NT2/D1 (cell line): ENCODE data around the gene FAM83D.

ENCODE experiments used
- DNase-seq: peaks from one replicate; pipeline ENCODE4 v3.0.0-alpha.2; 2011; ENCODE audit warnings: low read depth, low spot score
- H3K27me3 ChIP-seq: 2 replicates; pipeline ENCODE4 v1.6.0; 2011; ENCODE audit warnings: mild to moderate bottlenecking; ENCODE audit not compliant: insufficient read length, insufficient read depth
- H3K36me3 ChIP-seq: 2 replicates; pipeline ENCODE4 v1.6.1; 2011; ENCODE audit warnings: mild to moderate bottlenecking, low read length, mixed read lengths; ENCODE audit not compliant: insufficient read depth, insufficient read length
- H3K4me1 ChIP-seq: 2 replicates; pipeline ENCODE4 v1.5.1; 2011; ENCODE audit not compliant: insufficient read depth, insufficient read length
- H3K4me3 ChIP-seq: 2 replicates; pipeline ENCODE4 v1.5.1; 2011; ENCODE audit warnings: low read depth; ENCODE audit not compliant: insufficient read length
- H3K9ac ChIP-seq: 2 replicates; pipeline ENCODE4 v1.6.0; 2011; ENCODE audit warnings: low read depth; ENCODE audit not compliant: insufficient read length
- H3K9me3 ChIP-seq: 2 replicates; pipeline ENCODE4 v1.5.1; 2011; ENCODE audit warnings: mild to moderate bottlenecking, low read length; ENCODE audit not compliant: insufficient read depth
- SUZ12 ChIP-seq: IDR thresholded peaks from 2 replicates; pipeline ENCODE4 v1.6.1; 2011; ENCODE audit not compliant: insufficient read length, insufficient read depth; ENCODE audit errors: extremely low read depth
- YY1 ChIP-seq: IDR thresholded peaks from 2 replicates; pipeline ENCODE4 v1.6.1; 2011; ENCODE audit not compliant: insufficient read length, insufficient read depth
- ZNF274 ChIP-seq: IDR thresholded peaks from 2 replicates; pipeline ENCODE4 v1.6.1; 2011; ENCODE audit warnings: mild to moderate bottlenecking, low read depth, low read length

Gene FAM83D

GRCh38 chr20:38883081-38883980, 42.9 kb upstream of the FAM83D start:
- H3K9me3 ChIP-seq: no peaks in the 10 kb centered on the region
- TF ChIP-seq SUZ12 (no peak), ZNF274 (no peak), YY1 (no peak)
- H3K9ac ChIP-seq: no peak overlapping the region
- H3K36me3 ChIP-seq: no peaks in the 10 kb centered on the region
- H3K4me3 ChIP-seq: no peak overlapping the region
- no peak for DNase-seq
- H3K27me3 ChIP-seq: peaks cover 5% of the 10 kb centered on the region
- peaks cover 23% of the 10 kb centered on the region for H3K4me1 ChIP-seq

GRCh38 chr20:38883981-38884733, 42.1 kb upstream of the FAM83D start:
- DNase-seq: no peak
- no peak for TF ChIP-seq ZNF274
- no peak for TF ChIP-seq YY1
- TF ChIP-seq SUZ12: no peak
- no peaks in the 10 kb centered on the region for H3K36me3 ChIP-seq
- H3K9ac ChIP-seq: no peak overlapping the region
- H3K4me1 ChIP-seq: peaks cover 23% of the 10 kb centered on the region
- no peak overlapping the region for H3K4me3 ChIP-seq
- H3K9me3 ChIP-seq: no peaks in the 10 kb centered on the region
- peaks cover 2% of the 10 kb centered on the region for H3K27me3 ChIP-seq

GRCh38 chr20:38885357-38885756, 40.9 kb upstream of the FAM83D start:
- H3K9me3 ChIP-seq: no peaks in the 10 kb centered on the region
- no peak for TF ChIP-seq YY1
- no peak for TF ChIP-seq ZNF274
- TF ChIP-seq SUZ12: no peak

GRCh38 chr20:38888059-38888831, 38.0 kb upstream of the FAM83D start:
- H3K4me3 ChIP-seq: no peak overlapping the region
- H3K27me3 ChIP-seq: no peaks in the 10 kb centered on the region
- H3K9me3 ChIP-seq: no peaks in the 10 kb centered on the region
- DNase-seq: no peak
- H3K4me1 ChIP-seq: peaks cover 10% of the 10 kb centered on the region
- H3K36me3 ChIP-seq: no peaks in the 10 kb centered on the region
- TF ChIP-seq SUZ12 (no peak), YY1 (no peak), ZNF274 (no peak)
- no peak overlapping the region for H3K9ac ChIP-seq

More at GRCh38 chr20:38885357-38885756, 40.9 kb upstream of the FAM83D start:
- no peaks in the 10 kb centered on the region for H3K36me3 ChIP-seq
- DNase-seq: no peak
- H3K27me3 ChIP-seq: no peaks in the 10 kb centered on the region
- no peak overlapping the region for H3K4me3 ChIP-seq
- H3K4me1 ChIP-seq: peaks cover 23% of the 10 kb centered on the region
- H3K9ac ChIP-seq: no peak overlapping the region

- no peak overlapping the region for H3K4me3 ChIP-seq
- H3K4me1 ChIP-seq: peaks cover 8% of the 10 kb centered on the region
These were observed 37.2 kb upstream of the FAM83D start for GRCh38 chr20:38889050-38889449.

GRCh38 chr20:38889792-38890496, 36.3 kb upstream of the FAM83D start:
- TF ChIP-seq ZNF274 (no peak), YY1 (no peak), SUZ12 (no peak)
- Histone ChIP-seq H3K9ac (no peak overlapping the region), H3K4me1 (peaks cover 14% of the 10 kb centered on the region), H3K27me3 (no peaks in the 10 kb centered on the region), H3K36me3 (no peaks in the 10 kb centered on the region), H3K4me3 (no peak overlapping the region), H3K9me3 (no peaks in the 10 kb centered on the region)
- DNase-seq: no peak

More at GRCh38 chr20:38889050-38889449, 37.2 kb upstream of the FAM83D start:
- no peaks in the 10 kb centered on the region for H3K36me3 ChIP-seq
- no peak overlapping the region for H3K9ac ChIP-seq
- DNase-seq: no peak
- no peak for TF ChIP-seq SUZ12
- H3K9me3 ChIP-seq: no peaks in the 10 kb centered on the region
- H3K27me3 ChIP-seq: no peaks in the 10 kb centered on the region

GRCh38 chr20:38890497-38890818, 35.8 kb upstream of the FAM83D start:
- Histone ChIP-seq H3K27me3 (no peaks in the 10 kb centered on the region), H3K9me3 (no peaks in the 10 kb centered on the region), H3K9ac (no peak overlapping the region), H3K4me1 (peaks cover 14% of the 10 kb centered on the region), H3K4me3 (no peak overlapping the region), H3K36me3 (no peaks in the 10 kb centered on the region)
- DNase-seq: no peak
- TF ChIP-seq ZNF274 (no peak), YY1 (no peak), SUZ12 (no peak)
